HPDE6-E6E7 (cell line): ENCODE measurements around the gene RTKN2.

Experiments
- DNase-seq: peaks from one replicate; pipeline ENCODE4 v3.0.0; 2011; ENCODE audit warnings: missing footprints; ENCODE audit errors: extremely low spot score

Gene RTKN2

GRCh38 chr10:62224606-62225005 lies 44.0 kb downstream of the RTKN2 start:
- no peak for DNase-seq

GRCh38 chr10:62217683-62218082 lies 51.0 kb downstream of the RTKN2 start:
- DNase-seq = no peak

- no peak for DNase-seq
Measured at GRCh38 chr10:62214364-62214874, 54.2 kb downstream of the RTKN2 start.

GRCh38 chr10:62205750-62206399 lies 62.8 kb downstream of the RTKN2 start:
- no peak for DNase-seq

GRCh38 chr10:62199584-62199983 lies 69.1 kb downstream of the RTKN2 start:
- no peak for DNase-seq

- no peak for DNase-seq
Measured at GRCh38 chr10:62196528-62196927, 72.1 kb downstream of the RTKN2 start.

GRCh38 chr10:62195675-62195926 lies 73.0 kb downstream of the RTKN2 start:
- DNase-seq = no peak

GRCh38 chr10:62194924-62195674 lies 73.5 kb downstream of the RTKN2 start:
- DNase-seq = no peak

GRCh38 chr10:62193479-62193878 lies 75.2 kb downstream of the RTKN2 start:
- DNase-seq = no peak

- no peak for DNase-seq
Measured at GRCh38 chr10:62189131-62189530, 79.5 kb downstream of the RTKN2 start.

- DNase-seq = no peak
Measured at GRCh38 chr10:62188021-62188616, 80.5 kb downstream of the RTKN2 start.

- no peak for DNase-seq
Measured at GRCh38 chr10:62186999-62187675, 81.5 kb downstream of the RTKN2 start.

GRCh38 chr10:62185919-62186692 lies 82.5 kb downstream of the RTKN2 start:
- DNase-seq = no peak

- no peak for DNase-seq
Measured at GRCh38 chr10:62183857-62184795, 84.5 kb downstream of the RTKN2 start.

- DNase-seq = no peak
Measured at GRCh38 chr10:62183442-62183841, 85.2 kb downstream of the RTKN2 start.

- no peak for DNase-seq
Measured at GRCh38 chr10:62182595-62182994, 86.0 kb downstream of the RTKN2 start.

GRCh38 chr10:62182171-62182570 lies 86.5 kb downstream of the RTKN2 start:
- DNase-seq = no peak

- DNase-seq = no peak
Measured at GRCh38 chr10:62180677-62181076, 88.0 kb downstream of the RTKN2 start.

GRCh38 chr10:62178568-62178967 lies 90.1 kb downstream of the RTKN2 start:
- DNase-seq = no peak

- DNase-seq = no peak
Measured at GRCh38 chr10:62177111-62177510, 91.5 kb downstream of the RTKN2 start.

GRCh38 chr10:62175251-62175650 lies 93.4 kb downstream of the RTKN2 start:
- DNase-seq = no peak
